Measurements from ENCODE around the gene WNT7A. TPM values are rescaled to one million over a fixed set of nuclear protein-coding genes. Genes with fewer than 3 reads are reported as not detected.

Gene WNT7A
- total RNA-seq, 1 experiment from 2014 or later, result not detected

DNA sequence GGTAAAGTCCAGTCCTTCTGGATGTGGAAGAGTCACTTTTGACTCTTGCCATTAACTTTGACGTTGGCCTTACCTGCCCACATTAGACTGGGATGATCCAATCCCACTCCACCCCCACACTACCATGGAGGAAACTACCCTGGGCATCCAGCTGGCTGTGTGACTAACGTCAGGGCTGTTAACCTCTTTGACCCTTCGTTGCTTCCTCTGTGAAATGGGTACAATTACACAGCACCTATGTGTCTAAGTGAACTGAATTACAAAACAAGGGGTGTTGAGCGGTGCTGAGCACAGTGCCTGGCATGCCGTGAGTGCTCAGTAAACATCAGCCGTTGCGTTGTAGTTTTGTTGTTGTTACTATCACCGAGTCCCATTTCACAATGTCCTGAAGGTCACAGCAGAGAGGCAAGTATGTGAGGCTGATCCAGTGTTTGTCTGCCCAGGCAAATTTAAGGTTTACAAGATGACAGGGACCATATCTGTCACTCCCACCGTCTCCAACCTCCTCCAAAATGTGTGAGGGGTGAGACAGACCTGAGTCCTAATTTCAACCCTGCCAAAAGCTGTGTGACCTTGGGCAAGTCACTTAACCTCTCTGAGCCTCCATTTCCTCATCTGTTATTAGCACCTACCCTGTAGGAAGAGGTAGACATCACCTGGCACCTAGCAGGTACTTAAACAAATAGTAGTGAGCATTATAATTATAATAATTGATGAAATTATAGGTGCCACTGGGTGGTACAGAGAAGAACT is 20.9 kb downstream of the WNT7A start:
- Histone ChIP-seq H4K91ac (ENCODE audit: insufficient read length, low read depth, low read length) (no peak overlapping the region), H2AK5ac (ENCODE audit: insufficient read length, low read length) (no peak overlapping the region), H3K79me2 (ENCODE audit: insufficient read depth, low read length) (no peaks in the 10 kb centered on the region), H3K56ac (ENCODE audit: insufficient read length, low read depth, low read length) (no peak overlapping the region), H2BK15ac (ENCODE audit: low read depth, low read length) (no peak overlapping the region), H2BK5ac (ENCODE audit: insufficient read length, low read length) (no peak overlapping the region), H2AFZ (ENCODE audit: low read length) (no peak overlapping the region), H3K4me2 (ENCODE audit: insufficient read depth, insufficient read length, low read length) (no peak overlapping the region), H3T11ph (ENCODE audit: low read length) (no peak overlapping the region), H2BK20ac (ENCODE audit: low read depth, low read length, poor library complexity, severe bottlenecking) (no peak overlapping the region), H3K23me2 (ENCODE audit: insufficient read length, low read depth, low read length, poor library complexity, severe bottlenecking) (no peaks in the 10 kb centered on the region), H3K79me1 (ENCODE audit: insufficient read depth, low read depth, low read length, poor library complexity, severe bottlenecking) (no peaks in the 10 kb centered on the region), H3K18ac (ENCODE audit: insufficient read length, low read depth, low read length) (no peak overlapping the region), H3K14ac (ENCODE audit: insufficient read depth, low read length) (no peak overlapping the region), H3K23ac (ENCODE audit: insufficient read length, low read depth, low read length) (no peak overlapping the region), H2BK120ac (ENCODE audit: low read depth, low read length, poor library complexity, severe bottlenecking) (no peak overlapping the region), H3K9me3 (ENCODE audit: control insufficient read depth, low read depth, low read length) (no peaks in the 10 kb centered on the region), H4K8ac (replicated peaks; ENCODE audit: insufficient read length, low read depth, low read length) (no peak overlapping the region), H3K27me3 (ENCODE audit: insufficient read depth, low read length) (no peaks in the 10 kb centered on the region; the same call in 1 of the 2 replicates), H3K27ac (ENCODE audit: insufficient read length, low read depth, low read length) (no peak overlapping the region), H3K4me1 (ENCODE audit: insufficient read depth, low read length) (no peaks in the 10 kb centered on the region; the same call in 1 of the 2 replicates), H3K9ac (ENCODE audit: extremely low read depth, insufficient read length, low read length) (no peak overlapping the region), H2BK12ac (ENCODE audit: insufficient read length, low read depth, low read length) (no peak overlapping the region), H4K5ac (ENCODE audit: insufficient read length, low read depth, low read length) (no peak overlapping the region), H3K4ac (ENCODE audit: low read depth, low read length) (no peak overlapping the region), H4K20me1 (ENCODE audit: control insufficient read depth, insufficient read depth, insufficient read length) (no peaks in the 10 kb centered on the region)
- no peak for DNase-seq
- no CpG with 5 or more reads among the region's 9 CpGs for WGBS (ENCODE audit: extremely low coverage, insufficient read length, low lambda C conversion rate)
- H3K27me3 Mint-ChIP-seq (ENCODE audit: low read depth), result peaks cover 34% of the 10 kb centered on the region
- H3K27ac Mint-ChIP-seq, result no peak overlapping the region; a peak in 1 of 7 replicates
- H3K4me1 Mint-ChIP-seq, result peaks cover 9 to 11% of the 10 kb centered on the region in 2 experiments
- H3K4me3 Mint-ChIP-seq, result no peak overlapping the region
- TF ChIP-seq, protein P1, sequence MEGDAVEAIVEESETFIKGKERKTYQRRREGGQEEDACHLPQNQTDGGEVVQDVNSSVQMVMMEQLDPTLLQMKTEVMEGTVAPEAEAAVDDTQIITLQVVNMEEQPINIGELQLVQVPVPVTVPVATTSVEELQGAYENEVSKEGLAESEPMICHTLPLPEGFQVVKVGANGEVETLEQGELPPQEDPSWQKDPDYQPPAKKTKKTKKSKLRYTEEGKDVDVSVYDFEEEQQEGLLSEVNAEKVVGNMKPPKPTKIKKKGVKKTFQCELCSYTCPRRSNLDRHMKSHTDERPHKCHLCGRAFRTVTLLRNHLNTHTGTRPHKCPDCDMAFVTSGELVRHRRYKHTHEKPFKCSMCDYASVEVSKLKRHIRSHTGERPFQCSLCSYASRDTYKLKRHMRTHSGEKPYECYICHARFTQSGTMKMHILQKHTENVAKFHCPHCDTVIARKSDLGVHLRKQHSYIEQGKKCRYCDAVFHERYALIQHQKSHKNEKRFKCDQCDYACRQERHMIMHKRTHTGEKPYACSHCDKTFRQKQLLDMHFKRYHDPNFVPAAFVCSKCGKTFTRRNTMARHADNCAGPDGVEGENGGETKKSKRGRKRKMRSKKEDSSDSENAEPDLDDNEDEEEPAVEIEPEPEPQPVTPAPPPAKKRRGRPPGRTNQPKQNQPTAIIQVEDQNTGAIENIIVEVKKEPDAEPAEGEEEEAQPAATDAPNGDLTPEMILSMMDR (conservative IDR thresholded peaks at IDR 0.05), result no peak
- no peaks in the 10 kb centered on the region for H3K36me3 Mint-ChIP-seq (ENCODE audit: insufficient read depth in 1 of 3, low read depth in 3 of 3)
- no peaks in the 10 kb centered on the region; a peak in 1 of 5 replicates for H3K9me3 Mint-ChIP-seq

Data from H9 (cell line).